Hepatocyte (in vitro differentiated cells): ENCODE measurements around the gene CUL9.

ENCODE experiments used
- EZH2 ChIP-seq: fragments of 200-600 bp; sonication (generic); IDR thresholded peaks from 2 replicates; pipeline ENCODE4 v1.6.1; 2016; ENCODE audit warnings: antibody characterized with exemption, mild to moderate bottlenecking, borderline replicate concordance
- TF ChIP-seq, protein P1 (sequence below): fragments of 200-600 bp; sonication (generic); IDR thresholded peaks from 2 replicates; pipeline ENCODE4 v1.5.1; 2016; ENCODE audit warnings: antibody characterized with exemption, mild to moderate bottlenecking; ENCODE audit not compliant: poor library complexity

DNA sequence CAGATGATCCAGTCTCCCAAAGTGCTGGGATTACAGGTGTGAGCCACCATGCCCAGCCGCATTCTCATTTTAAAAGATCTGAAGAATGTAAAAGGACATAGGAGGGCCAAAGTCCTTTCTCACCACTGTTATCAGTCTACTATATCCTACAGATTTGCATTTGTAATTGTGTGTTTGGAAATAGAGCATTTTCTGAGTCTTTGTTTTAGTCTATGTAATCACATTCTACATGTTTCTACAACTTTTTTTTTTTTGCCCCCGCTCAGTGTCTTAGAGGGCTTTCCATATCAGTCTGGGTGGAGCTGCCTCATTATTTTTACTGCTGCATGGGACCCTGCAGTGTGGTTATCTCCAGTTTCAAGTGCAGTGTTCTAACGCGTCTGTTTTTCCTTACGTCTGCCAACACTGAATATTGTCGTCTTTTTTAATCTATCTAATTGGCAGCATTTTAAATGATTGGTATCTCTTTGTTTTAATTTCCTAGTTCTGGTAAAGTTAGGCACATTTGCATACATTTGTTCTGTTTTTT lies 7.8 kb downstream of the CUL9 start:
- TF ChIP-seq EZH2, result no peak
- TF ChIP-seq, protein P1, sequence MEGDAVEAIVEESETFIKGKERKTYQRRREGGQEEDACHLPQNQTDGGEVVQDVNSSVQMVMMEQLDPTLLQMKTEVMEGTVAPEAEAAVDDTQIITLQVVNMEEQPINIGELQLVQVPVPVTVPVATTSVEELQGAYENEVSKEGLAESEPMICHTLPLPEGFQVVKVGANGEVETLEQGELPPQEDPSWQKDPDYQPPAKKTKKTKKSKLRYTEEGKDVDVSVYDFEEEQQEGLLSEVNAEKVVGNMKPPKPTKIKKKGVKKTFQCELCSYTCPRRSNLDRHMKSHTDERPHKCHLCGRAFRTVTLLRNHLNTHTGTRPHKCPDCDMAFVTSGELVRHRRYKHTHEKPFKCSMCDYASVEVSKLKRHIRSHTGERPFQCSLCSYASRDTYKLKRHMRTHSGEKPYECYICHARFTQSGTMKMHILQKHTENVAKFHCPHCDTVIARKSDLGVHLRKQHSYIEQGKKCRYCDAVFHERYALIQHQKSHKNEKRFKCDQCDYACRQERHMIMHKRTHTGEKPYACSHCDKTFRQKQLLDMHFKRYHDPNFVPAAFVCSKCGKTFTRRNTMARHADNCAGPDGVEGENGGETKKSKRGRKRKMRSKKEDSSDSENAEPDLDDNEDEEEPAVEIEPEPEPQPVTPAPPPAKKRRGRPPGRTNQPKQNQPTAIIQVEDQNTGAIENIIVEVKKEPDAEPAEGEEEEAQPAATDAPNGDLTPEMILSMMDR, result no peak
